ENCODE data around the gene CENPW. TPM values are rescaled to one million over a fixed set of nuclear protein-coding genes. Genes with fewer than 3 reads are reported as not detected.

Gene CENPW
- polyA plus RNA-seq, 2 of the 4 experiments (the other 2 are of a cell fraction): 28.2 to 34.5 TPM

DNA sequence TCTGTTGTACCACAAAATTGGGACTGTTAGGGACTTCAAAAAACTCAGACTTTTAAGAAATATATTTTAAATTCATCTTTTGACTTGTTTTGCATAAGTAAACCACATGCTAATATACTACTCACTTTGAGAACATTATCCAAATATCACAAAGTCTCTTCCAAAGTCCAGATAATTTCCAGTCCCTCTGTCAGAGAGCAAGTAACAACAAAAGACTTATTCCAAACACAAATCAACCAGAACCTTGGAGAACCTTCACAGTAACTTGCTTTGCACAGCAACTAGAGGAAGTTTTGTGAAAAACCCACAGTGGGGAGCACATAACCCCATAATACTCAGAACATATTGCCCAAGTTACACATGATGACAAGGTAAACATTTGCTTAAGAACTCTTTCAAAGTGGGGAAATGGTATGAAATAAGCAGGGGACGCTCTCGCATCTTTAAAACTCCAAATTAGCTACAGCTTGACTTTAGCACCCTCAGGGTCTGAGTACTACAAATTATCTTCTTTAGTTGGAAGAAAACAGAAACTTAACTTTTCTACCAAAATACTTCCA, 37.8 kb downstream of the CENPW start:
- Histone ChIP-seq H3K9me3 (no peaks in the 10 kb centered on the region; the same call in 2 of the 3 replicates), H3K4me3 (no peak overlapping the region), H3K27ac (no peak overlapping the region), H3K4me1 (no peaks in the 10 kb centered on the region), H3K4me2 (no peak overlapping the region)
- CTCF ChIA-PET: no interaction called here
- FAIRE-seq (no peak), DNase-seq (ENCODE audit: low read depth in 1 of 2, low spot score in 1 of 2) (no peak), ATAC-seq (no peak)
- WGBS (ENCODE audit: missing lambda C conversion rate): 89% methylated on average over 2 of the region's 2 CpGs
- no peak for TF ChIP-seq HEYL (CRISPR knock-in tag; IDR thresholded peaks at IDR 0.05)
- TF ChIP-seq, protein P1, sequence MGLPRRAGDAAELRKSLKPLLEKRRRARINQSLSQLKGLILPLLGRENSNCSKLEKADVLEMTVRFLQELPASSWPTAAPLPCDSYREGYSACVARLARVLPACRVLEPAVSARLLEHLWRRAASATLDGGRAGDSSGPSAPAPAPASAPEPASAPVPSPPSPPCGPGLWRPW (IDR thresholded peaks at IDR 0.05): no peak
- no peak for TF ChIP-seq SMC3 (IDR thresholded peaks at IDR 0.05)
- no peak for TF ChIP-seq CBX8 (IDR thresholded peaks at IDR 0.05)
- no peak for TF ChIP-seq HDAC2 (IDR thresholded peaks at IDR 0.05)
- TF ChIP-seq SREBF2 (IDR thresholded peaks at IDR 0.05): no peak
- TF ChIP-seq, protein P2, sequence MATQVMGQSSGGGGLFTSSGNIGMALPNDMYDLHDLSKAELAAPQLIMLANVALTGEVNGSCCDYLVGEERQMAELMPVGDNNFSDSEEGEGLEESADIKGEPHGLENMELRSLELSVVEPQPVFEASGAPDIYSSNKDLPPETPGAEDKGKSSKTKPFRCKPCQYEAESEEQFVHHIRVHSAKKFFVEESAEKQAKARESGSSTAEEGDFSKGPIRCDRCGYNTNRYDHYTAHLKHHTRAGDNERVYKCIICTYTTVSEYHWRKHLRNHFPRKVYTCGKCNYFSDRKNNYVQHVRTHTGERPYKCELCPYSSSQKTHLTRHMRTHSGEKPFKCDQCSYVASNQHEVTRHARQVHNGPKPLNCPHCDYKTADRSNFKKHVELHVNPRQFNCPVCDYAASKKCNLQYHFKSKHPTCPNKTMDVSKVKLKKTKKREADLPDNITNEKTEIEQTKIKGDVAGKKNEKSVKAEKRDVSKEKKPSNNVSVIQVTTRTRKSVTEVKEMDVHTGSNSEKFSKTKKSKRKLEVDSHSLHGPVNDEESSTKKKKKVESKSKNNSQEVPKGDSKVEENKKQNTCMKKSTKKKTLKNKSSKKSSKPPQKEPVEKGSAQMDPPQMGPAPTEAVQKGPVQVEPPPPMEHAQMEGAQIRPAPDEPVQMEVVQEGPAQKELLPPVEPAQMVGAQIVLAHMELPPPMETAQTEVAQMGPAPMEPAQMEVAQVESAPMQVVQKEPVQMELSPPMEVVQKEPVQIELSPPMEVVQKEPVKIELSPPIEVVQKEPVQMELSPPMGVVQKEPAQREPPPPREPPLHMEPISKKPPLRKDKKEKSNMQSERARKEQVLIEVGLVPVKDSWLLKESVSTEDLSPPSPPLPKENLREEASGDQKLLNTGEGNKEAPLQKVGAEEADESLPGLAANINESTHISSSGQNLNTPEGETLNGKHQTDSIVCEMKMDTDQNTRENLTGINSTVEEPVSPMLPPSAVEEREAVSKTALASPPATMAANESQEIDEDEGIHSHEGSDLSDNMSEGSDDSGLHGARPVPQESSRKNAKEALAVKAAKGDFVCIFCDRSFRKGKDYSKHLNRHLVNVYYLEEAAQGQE (IDR thresholded peaks at IDR 0.05): no peak
- TF ChIP-seq NFE2L2 (conservative IDR thresholded peaks at IDR 0.05; ENCODE audit: low read length): no peak
- TF ChIP-seq, protein P3, sequence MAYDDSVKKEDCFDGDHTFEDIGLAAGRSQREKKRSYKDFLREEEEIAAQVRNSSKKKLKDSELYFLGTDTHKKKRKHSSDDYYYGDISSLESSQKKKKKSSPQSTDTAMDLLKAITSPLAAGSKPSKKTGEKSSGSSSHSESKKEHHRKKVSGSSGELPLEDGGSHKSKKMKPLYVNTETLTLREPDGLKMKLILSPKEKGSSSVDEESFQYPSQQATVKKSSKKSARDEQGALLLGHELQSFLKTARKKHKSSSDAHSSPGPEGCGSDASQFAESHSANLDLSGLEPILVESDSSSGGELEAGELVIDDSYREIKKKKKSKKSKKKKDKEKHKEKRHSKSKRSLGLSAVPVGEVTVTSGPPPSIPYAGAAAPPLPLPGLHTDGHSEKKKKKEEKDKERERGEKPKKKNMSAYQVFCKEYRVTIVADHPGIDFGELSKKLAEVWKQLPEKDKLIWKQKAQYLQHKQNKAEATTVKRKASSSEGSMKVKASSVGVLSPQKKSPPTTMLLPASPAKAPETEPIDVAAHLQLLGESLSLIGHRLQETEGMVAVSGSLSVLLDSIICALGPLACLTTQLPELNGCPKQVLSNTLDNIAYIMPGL (CRISPR knock-in tag; IDR thresholded peaks at IDR 0.05; ENCODE audit: borderline replicate concordance): no peak
- TF ChIP-seq, protein P4, sequence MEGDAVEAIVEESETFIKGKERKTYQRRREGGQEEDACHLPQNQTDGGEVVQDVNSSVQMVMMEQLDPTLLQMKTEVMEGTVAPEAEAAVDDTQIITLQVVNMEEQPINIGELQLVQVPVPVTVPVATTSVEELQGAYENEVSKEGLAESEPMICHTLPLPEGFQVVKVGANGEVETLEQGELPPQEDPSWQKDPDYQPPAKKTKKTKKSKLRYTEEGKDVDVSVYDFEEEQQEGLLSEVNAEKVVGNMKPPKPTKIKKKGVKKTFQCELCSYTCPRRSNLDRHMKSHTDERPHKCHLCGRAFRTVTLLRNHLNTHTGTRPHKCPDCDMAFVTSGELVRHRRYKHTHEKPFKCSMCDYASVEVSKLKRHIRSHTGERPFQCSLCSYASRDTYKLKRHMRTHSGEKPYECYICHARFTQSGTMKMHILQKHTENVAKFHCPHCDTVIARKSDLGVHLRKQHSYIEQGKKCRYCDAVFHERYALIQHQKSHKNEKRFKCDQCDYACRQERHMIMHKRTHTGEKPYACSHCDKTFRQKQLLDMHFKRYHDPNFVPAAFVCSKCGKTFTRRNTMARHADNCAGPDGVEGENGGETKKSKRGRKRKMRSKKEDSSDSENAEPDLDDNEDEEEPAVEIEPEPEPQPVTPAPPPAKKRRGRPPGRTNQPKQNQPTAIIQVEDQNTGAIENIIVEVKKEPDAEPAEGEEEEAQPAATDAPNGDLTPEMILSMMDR (IDR thresholded peaks at IDR 0.05): no peak
- TF ChIP-seq EHMT2 (IDR thresholded peaks at IDR 0.05; ENCODE audit: low read depth): no peak
- POLR2A ChIA-PET: no interaction called here

DNA sequence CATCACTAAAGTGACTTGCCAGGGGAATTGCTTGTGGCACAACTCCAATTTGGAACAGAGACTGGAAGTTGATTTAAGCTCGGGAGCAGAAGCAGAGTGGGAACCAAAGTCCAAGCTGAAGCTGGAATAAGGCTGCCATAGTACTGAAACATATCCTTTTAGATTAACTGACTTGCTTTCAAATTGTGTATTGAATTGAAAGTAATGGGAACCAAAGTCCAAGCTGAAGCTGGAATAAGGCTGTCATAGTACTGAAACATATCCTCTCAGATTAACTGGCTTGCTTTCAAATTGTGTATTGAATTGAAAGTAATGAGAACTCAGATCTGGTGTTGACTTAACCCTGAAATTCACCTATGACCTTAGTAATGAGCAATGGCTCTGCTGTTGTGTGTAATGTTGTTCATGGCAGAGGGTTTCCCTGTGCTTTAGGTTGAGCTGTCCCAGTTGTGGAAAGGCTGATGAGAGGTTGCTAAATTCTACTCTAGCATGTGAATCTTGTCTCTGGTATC, 40.2 kb downstream of the CENPW start:
- CTCF ChIA-PET: no interaction called here
- TF ChIP-seq, protein P1 (IDR thresholded peaks at IDR 0.05): no peak
- TF ChIP-seq NPAS2 (CRISPR knock-in tag; IDR thresholded peaks at IDR 0.05; ENCODE audit: borderline replicate concordance) (no peak), TFCP2L1 (CRISPR knock-in tag; IDR thresholded peaks at IDR 0.05) (no peak), POLR2A (IDR thresholded peaks at IDR 0.05; ENCODE audit: low read length) (no peak), GATA3 (IDR thresholded peaks at IDR 0.05; ENCODE audit: borderline replicate concordance) (no peak)
- TF ChIP-seq, protein P5, sequence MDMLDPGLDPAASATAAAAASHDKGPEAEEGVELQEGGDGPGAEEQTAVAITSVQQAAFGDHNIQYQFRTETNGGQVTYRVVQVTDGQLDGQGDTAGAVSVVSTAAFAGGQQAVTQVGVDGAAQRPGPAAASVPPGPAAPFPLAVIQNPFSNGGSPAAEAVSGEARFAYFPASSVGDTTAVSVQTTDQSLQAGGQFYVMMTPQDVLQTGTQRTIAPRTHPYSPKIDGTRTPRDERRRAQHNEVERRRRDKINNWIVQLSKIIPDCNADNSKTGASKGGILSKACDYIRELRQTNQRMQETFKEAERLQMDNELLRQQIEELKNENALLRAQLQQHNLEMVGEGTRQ (IDR thresholded peaks at IDR 0.05): no peak
- TF ChIP-seq, protein P2 (IDR thresholded peaks at IDR 0.05): no peak
- TF ChIP-seq, protein P6, sequence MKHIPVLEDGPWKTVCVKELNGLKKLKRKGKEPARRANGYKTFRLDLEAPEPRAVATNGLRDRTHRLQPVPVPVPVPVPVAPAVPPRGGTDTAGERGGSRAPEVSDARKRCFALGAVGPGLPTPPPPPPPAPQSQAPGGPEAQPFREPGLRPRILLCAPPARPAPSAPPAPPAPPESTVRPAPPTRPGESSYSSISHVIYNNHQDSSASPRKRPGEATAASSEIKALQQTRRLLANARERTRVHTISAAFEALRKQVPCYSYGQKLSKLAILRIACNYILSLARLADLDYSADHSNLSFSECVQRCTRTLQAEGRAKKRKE (CRISPR knock-in tag; IDR thresholded peaks at IDR 0.05; ENCODE audit: low read depth): no peak
- ATAC-seq (no peak), DNase-seq (ENCODE audit: low read depth in 1 of 2, low spot score in 1 of 2) (no peak), FAIRE-seq (no peak)
- Histone ChIP-seq H3K9me3 (peaks cover 2% of the 10 kb centered on the region; the same call in 2 of the 3 replicates), H3K4me1 (no peaks in the 10 kb centered on the region), H3K4me2 (no peak overlapping the region), H3K4me3 (no peak overlapping the region), H3K27ac (no peak overlapping the region)
- POLR2A ChIA-PET: no interaction called here
- 68% methylated on average over 1 of the region's 1 CpG for WGBS (ENCODE audit: missing lambda C conversion rate)
